PFSK-1 (cell line): Measurements from ENCODE around the gene VRK1.

Source experiments
- POLR2AphosphoS5 ChIP-seq: IDR thresholded peaks from 2 replicates; pipeline ENCODE4 v1.6.1; 2012; ENCODE audit warnings: low read depth, mild to moderate bottlenecking, control low read depth, low read length, moderate library complexity
- REST ChIP-seq, 2 experiments: IDR thresholded peaks; 2 replicates each; pipeline versions ENCODE4 v1.6.1 to v1.8.0; 2011 to 2012; ENCODE audit warnings: low read depth in 2 of 2, low read length in 2 of 2, control low read depth in 1 of 2, inconsistent platforms in 1 of 2, mild to moderate bottlenecking in 1 of 2, moderate library complexity in 1 of 2; ENCODE audit not compliant: insufficient read depth in 1 of 2
- TAF1 ChIP-seq: IDR thresholded peaks from 2 replicates; pipeline ENCODE4 v1.6.1; 2012; ENCODE audit warnings: low read length, control low read depth, borderline replicate concordance; ENCODE audit not compliant: insufficient read depth

GRCh38 chr14:96832351-96832750, 35.2 kb downstream of the VRK1 start:
- TF ChIP-seq TAF1 (no peak), POLR2AphosphoS5 (no peak), REST (IDR thresholded peaks at IDR 0.05; ENCODE audit: insufficient read depth in 1 of 2, low read depth in 2 of 2, low read length in 2 of 2) (no peak)
